ENCODE data around the gene SLC7A7. TPM values are rescaled to one million over a fixed set of nuclear protein-coding genes. Genes with fewer than 3 reads are reported as not detected.
"Not testable (repeated sequence)": the region's sequence is repeated elsewhere in the genome, so short reads cannot be mapped to it uniquely, and the experiment has no call there.

Gene SLC7A7
- polyA plus RNA-seq, 2 of the 4 experiments (the other 2 are of a cell fraction): 44.2 to 86.8 TPM

DNA sequence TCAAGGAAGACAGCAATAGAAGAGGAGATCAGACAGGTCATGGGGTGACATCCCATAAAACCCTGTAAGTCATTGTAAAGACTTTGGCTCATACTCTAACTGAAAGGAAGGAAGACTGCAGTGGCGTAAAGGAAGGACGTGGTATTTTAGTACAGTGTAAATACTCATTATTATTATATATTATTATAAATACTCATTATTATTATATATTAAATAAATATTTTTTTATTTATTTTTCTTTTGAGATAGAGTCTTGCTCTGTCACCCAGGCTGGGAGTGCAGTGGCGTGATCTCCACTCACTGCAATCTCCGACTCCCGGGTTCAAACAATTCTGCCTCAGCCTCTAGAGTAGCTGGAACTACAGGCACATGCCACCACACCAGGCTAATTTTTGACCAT is 41.2 kb upstream of the SLC7A7 start:
- ChIA-PET POLR2A (no interaction called here), CTCF (interaction anchor here (1.9 to 9.9 kb wide), 7 partner anchors 17 to 302 kb away, joined by 6 to 259 read pairs (median 90); partner anchors contain the start of gene MMP14)
- FAIRE-seq: no peak
- no peak overlapping the region for H3K4me2 ChIP-seq
- H3K9me3 ChIP-seq: peaks cover 7% of the 10 kb centered on the region; the same call in 2 of the 3 replicates
- no peak overlapping the region for H3K4me3 ChIP-seq
- peaks cover 4% of the 10 kb centered on the region; the same call in 2 of the 3 replicates for H3K4me1 ChIP-seq
- ATAC-seq: no peak
- 94% methylated on average over 5 of the region's 5 CpGs for WGBS (ENCODE audit: missing lambda C conversion rate)
- no peak for TF ChIP-seq CHD4 (IDR thresholded peaks at IDR 0.05; ENCODE audit: borderline replicate concordance)
- no peak for TF ChIP-seq RFX5 (IDR thresholded peaks at IDR 0.05)
- no peak for TF ChIP-seq CBX2 (IDR thresholded peaks at IDR 0.05; ENCODE audit: borderline replicate concordance, low read depth)
- TF ChIP-seq ZFP36 (IDR thresholded peaks at IDR 0.05; ENCODE audit: borderline replicate concordance, partially characterized antibody): no peak
- TF ChIP-seq ZSCAN20 (CRISPR knock-in tag; IDR thresholded peaks at IDR 0.05): no peak
- TF ChIP-seq ZNF302 (CRISPR knock-in tag; IDR thresholded peaks at IDR 0.05): no peak
- no peak for TF ChIP-seq HOXA7 (CRISPR knock-in tag; IDR thresholded peaks at IDR 0.05)
- TF ChIP-seq TP53 (CRISPR knock-in tag; IDR thresholded peaks at IDR 0.05): no peak
- no peak for TF ChIP-seq RAD21 (conservative IDR thresholded peaks at IDR 0.05 in 1 of 2, IDR thresholded peaks at IDR 0.05 in 1 of 2)
- TF ChIP-seq FOSB (CRISPR knock-in tag; IDR thresholded peaks at IDR 0.05): no peak
- TF ChIP-seq SMC3 (IDR thresholded peaks at IDR 0.05): no peak
- TF ChIP-seq JUN (IDR thresholded peaks at IDR 0.05): no peak
- TF ChIP-seq FOXS1 (CRISPR knock-in tag; IDR thresholded peaks at IDR 0.05): no peak
- TF ChIP-seq HEYL (CRISPR knock-in tag; IDR thresholded peaks at IDR 0.05): no peak
- no peak for TF ChIP-seq ZC3H11A (IDR thresholded peaks at IDR 0.05)
- no peak for TF ChIP-seq POLR2AphosphoS2 (conservative IDR thresholded peaks at IDR 0.05; ENCODE audit: low read length)
- no peak for TF ChIP-seq HDAC2 (IDR thresholded peaks at IDR 0.05)
- TF ChIP-seq MAFK (IDR thresholded peaks at IDR 0.05; ENCODE audit: partially characterized antibody): no peak
- TF ChIP-seq EP300 (IDR thresholded peaks at IDR 0.05): no peak
- TF ChIP-seq TFCP2L1 (CRISPR knock-in tag; IDR thresholded peaks at IDR 0.05): no peak
- no peak for DNase-seq (ENCODE audit: low read depth in 1 of 2, low spot score in 1 of 2)
- no peak overlapping the region for H3K27ac ChIP-seq

DNA sequence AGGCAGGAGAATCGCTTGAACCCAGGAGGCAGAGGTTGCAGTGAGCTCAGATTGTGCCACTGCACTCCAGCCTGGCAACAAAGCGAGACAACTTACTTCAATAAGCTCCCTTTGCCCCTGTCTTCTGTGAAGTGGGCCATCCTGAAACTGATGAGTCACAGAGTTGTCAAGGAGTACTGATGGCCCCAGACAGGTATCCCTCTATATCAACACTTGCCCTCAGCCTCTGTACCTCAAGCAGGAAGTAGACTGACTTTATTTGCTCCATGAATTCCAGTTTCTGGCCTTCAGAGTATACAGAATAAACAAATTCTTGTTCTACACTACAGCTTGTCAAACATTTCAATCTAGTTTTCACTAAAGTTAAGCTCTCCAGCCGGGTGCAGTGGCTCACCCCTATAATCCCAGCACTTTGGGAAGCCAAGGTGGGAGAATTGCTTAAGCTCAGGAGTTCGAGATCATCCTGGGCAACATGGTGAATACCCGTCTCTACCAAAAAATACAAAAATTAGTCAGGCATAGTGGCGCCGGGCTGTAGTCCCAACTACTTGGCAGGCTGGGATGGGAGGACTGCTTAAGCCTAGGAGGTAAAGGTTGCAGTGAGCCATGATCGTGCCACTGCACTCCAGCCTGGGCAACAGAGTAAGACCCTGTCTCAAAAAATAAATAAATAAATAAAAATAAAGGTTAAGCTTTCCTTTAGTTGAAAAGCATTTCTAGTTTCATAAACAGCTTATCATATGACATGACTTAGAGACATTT is 39.9 kb upstream of the SLC7A7 start:
- no peak for ATAC-seq
- DNase-seq (ENCODE audit: low read depth in 1 of 2, low spot score in 1 of 2): peak in 1 of 2 experiments; percentile 27
- TF ChIP-seq SMC3 (IDR thresholded peaks at IDR 0.05): no peak
- no peak for TF ChIP-seq KDM5A (IDR thresholded peaks at IDR 0.05)
- TF ChIP-seq, protein P1, sequence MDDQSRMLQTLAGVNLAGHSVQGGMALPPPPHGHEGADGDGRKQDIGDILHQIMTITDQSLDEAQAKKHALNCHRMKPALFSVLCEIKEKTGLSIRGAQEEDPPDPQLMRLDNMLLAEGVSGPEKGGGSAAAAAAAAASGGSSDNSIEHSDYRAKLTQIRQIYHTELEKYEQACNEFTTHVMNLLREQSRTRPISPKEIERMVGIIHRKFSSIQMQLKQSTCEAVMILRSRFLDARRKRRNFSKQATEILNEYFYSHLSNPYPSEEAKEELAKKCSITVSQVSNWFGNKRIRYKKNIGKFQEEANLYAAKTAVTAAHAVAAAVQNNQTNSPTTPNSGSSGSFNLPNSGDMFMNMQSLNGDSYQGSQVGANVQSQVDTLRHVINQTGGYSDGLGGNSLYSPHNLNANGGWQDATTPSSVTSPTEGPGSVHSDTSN (IDR thresholded peaks at IDR 0.05): no peak
- Histone ChIP-seq H3K4me2 (no peak overlapping the region), H3K4me1 (peaks cover 4% of the 10 kb centered on the region; the same call in 2 of the 3 replicates), H3K9me3 (no peaks in the 10 kb centered on the region), H3K4me3 (no peak overlapping the region), H3K27ac (no peak overlapping the region)
- FAIRE-seq: no peak
- ChIA-PET CTCF (interaction anchor here (0.6 to 9.9 kb wide), 24 partner anchors 11 to 431 kb away, joined by 3 to 259 read pairs (median 26); partner anchors contain the start of genes LRP10, MMP14, MRPL52 and OXA1L), POLR2A (interaction anchor here (0.6 to 1.1 kb wide), 3 partner anchors 9 to 445 kb away, joined by 3 read pairs; no protein-coding TSS in a partner anchor)
- WGBS (ENCODE audit: missing lambda C conversion rate): 86% methylated on average over 8 of the region's 8 CpGs

DNA sequence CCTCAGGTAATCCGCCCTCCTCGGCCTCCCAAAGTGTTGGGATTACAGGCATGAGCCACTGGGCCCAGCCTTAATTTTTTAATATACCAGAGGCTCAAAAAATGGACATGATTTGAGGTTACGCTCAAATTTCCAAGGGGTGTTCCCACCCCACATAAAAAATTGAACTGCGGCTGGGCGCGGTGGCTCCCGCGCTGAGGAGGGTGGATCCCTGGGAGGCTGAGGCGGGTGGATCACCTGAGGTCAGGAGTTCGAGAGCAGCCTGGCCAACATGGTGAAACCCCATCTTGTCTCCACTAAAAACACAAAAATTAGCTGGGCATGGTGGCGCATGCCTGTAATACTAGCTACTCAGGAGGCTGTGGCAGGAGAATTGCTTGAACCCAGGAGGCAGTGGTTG is 39.1 kb upstream of the SLC7A7 start:
- ATAC-seq; H3K4me2 ChIP-seq; DNase-seq (ENCODE audit: low read depth in 1 of 2, low spot score in 1 of 2); H3K4me1 ChIP-seq; POLR2A ChIA-PET; H3K4me3 ChIP-seq; FAIRE-seq; H3K27ac ChIP-seq; H3K9me3 ChIP-seq: not testable (repeated sequence)
- CTCF ChIA-PET: interaction anchor here (0.6 to 9.9 kb wide), 43 partner anchors 12 to 316 kb away, joined by 3 to 259 read pairs (median 9); partner anchors contain the start of genes DAD1, LRP10, MMP14 and MRPL52
- 90% methylated on average over 11 of the region's 11 CpGs for WGBS (ENCODE audit: missing lambda C conversion rate)
